Measurements from ENCODE around the gene NEB. TPM values are rescaled to one million over a fixed set of nuclear protein-coding genes. Genes with fewer than 3 reads are reported as not detected.
"Not testable (repeated sequence)": the region's sequence is repeated elsewhere in the genome, so short reads cannot be mapped to it uniquely, and the experiment has no call there.

NEB gene
- total RNA-seq, 1 experiment from 2014 or later: 0.02 TPM

GRCh38 chr2:151654085-151654484 lies 80.2 kb downstream of the NEB start:
- DNase-seq (ENCODE audit: low read depth): no peak

GRCh38 chr2:151651274-151651673 lies 83.0 kb downstream of the NEB start:
- DNase-seq (ENCODE audit: low read depth): no peak

GRCh38 chr2:151650456-151650855 lies 83.8 kb downstream of the NEB start:
- DNase-seq (ENCODE audit: low read depth): no peak

GRCh38 chr2:151649966-151650365 lies 84.3 kb downstream of the NEB start:
- no peak for DNase-seq (ENCODE audit: low read depth)

- no peak for DNase-seq (ENCODE audit: low read depth)
Measured at GRCh38 chr2:151649400-151649799, 84.9 kb downstream of the NEB start.

GRCh38 chr2:151646512-151646911 lies 87.8 kb downstream of the NEB start:
- not testable (repeated sequence) for DNase-seq (ENCODE audit: low read depth)

- no peak for DNase-seq (ENCODE audit: low read depth)
Measured at GRCh38 chr2:151644580-151644979, 89.7 kb downstream of the NEB start.

GRCh38 chr2:151641895-151642294 lies 92.4 kb downstream of the NEB start:
- not testable (repeated sequence) for DNase-seq (ENCODE audit: low read depth)

- DNase-seq (ENCODE audit: low read depth): no peak
Measured at GRCh38 chr2:151640087-151640486, 94.2 kb downstream of the NEB start.

GRCh38 chr2:151638990-151639389 lies 95.3 kb downstream of the NEB start:
- DNase-seq (ENCODE audit: low read depth): no peak

- DNase-seq (ENCODE audit: low read depth): peak; percentile 14
Measured at GRCh38 chr2:151638191-151638933, 95.9 kb downstream of the NEB start.

GRCh38 chr2:151637271-151637781 lies 97.0 kb downstream of the NEB start:
- no peak for DNase-seq (ENCODE audit: low read depth)

GRCh38 chr2:151634736-151635467 lies 99.4 kb downstream of the NEB start:
- peak; percentile 26 for DNase-seq (ENCODE audit: low read depth)

GRCh38 chr2:151632993-151633565 lies 101.2 kb downstream of the NEB start:
- DNase-seq (ENCODE audit: low read depth): no peak

- no peak for DNase-seq (ENCODE audit: low read depth)
Measured at GRCh38 chr2:151630372-151630771, 103.9 kb downstream of the NEB start.

- no peak for DNase-seq (ENCODE audit: low read depth)
Measured at GRCh38 chr2:151627353-151627752, 106.9 kb downstream of the NEB start.

GRCh38 chr2:151624271-151624670 lies 110.0 kb downstream of the NEB start:
- no peak for DNase-seq (ENCODE audit: low read depth)

GRCh38 chr2:151623631-151624030 lies 110.6 kb downstream of the NEB start:
- no peak for DNase-seq (ENCODE audit: low read depth)

GRCh38 chr2:151620761-151621160 lies 113.5 kb downstream of the NEB start:
- no peak for DNase-seq (ENCODE audit: low read depth)

GRCh38 chr2:151619337-151619989 lies 114.8 kb downstream of the NEB start:
- peak; percentile 47 for DNase-seq (ENCODE audit: low read depth)

- DNase-seq (ENCODE audit: low read depth): no peak
Measured at GRCh38 chr2:151616760-151617339, 117.4 kb downstream of the NEB start.

Measured in HT1080 (cell line).